G401.6 (cell line): ENCODE results near the gene DHRS1.

Experiments
- FAIRE-seq: peaks from 2 replicates; lab custom pipeline; 2012; peaks lifted over from hg19 to GRCh38; lab: Jason Lieb, UNC

Gene DHRS1

DNA sequence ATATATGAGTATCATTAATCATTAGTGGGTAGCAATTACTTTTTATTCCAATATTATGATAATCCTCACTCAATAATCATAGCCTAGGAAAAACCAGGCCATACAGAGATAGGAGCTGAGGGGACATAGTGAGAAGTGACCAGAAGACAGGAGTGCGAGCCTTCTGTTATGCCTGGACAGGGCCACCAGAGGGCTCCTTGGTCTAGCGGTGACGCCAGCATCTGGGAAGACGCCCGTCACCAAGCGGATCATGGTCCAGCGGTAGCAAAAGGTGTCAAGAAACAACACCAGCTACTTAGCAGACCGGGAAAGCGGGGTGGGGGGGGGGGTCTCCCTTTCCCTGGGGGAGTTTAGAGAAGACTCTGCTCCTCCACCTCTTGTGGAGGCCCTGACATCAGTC is 28.3 kb upstream of the DHRS1 start:
- peak; percentile 34 for FAIRE-seq

DNA sequence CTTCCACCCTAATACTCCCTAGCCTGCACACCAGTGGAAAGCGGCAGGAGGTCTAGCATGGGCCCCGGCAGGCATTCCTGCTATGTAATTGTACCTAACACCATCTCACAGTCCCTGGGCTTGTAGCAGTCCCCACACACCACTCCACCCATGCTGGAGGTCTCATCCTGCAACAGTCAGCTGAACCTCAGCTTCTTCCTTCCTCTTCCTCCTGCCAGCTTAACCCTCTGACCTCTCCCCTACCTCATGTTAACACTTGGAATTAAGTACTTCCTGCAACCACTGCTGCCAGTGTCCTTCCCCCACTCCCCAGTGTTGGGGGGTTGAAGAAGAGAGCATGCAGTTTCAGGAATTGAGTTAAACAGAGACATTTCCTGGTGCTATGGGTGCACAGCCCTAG is 27.7 kb upstream of the DHRS1 start:
- FAIRE-seq, result no peak

DNA sequence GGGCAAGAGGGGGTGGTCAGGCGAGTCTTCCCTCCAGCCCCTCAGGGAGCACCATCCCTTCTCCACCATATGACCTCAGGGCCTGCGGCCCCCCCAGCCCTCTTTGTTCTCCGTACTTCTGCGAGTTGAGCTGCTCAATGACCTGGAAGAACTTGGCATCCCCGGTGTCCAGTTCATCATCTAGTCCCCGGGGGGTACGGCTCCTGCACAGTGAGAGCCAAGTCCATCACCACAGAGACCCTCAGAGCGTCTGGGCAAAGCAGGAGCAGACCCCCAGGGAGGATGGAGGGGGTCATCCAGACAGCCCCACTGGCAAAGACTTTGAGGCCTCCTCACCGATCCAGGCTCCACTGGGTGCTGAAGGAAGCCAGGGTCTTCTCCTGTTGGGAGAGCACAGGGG is 26.4 kb upstream of the DHRS1 start:
- no peak for FAIRE-seq

DNA sequence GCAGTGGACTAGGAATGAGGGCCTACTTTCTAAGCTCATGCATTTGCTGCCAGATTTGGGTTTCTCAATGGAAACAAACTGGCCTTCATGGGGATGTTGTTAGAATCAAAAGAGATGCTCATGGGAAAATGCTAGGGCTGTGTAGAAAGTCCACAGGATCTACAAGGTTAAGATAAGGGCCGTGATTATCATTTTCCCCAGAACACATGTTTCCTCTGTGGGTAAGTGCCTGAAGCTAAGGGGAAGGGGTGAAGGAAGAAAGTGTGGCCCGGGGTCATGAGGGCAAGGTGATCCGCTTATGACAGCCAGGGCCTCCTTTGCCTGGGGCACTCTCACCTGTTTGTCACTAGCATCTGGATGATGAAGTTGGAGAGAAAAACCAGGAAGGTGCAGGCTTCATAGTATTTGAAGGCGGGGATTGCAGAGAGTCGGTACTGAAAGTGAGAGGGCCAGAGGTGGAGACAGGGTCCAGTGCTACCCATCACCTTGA is 25.5 kb upstream of the DHRS1 start:
- FAIRE-seq, result no peak

DNA sequence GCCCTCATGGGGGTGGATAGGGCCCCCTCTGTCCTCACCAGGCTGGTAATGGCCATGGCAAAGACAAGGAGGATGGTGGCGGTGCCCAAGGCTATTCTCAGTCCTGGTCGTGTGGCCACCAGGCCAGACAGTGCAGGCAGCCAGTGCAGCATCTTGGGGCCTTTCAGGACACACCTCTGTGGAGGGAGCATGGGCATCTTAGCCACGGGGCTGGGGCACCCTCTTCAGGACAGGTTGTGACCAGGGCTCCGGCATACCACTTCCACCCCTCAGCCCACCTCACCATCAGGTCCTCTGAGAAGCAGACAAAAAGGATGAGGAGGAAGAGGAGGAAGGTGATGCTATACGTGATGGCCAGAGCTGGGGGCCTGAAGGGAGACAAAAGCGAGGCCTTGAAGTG is 24.4 kb upstream of the DHRS1 start:
- no peak for FAIRE-seq

DNA sequence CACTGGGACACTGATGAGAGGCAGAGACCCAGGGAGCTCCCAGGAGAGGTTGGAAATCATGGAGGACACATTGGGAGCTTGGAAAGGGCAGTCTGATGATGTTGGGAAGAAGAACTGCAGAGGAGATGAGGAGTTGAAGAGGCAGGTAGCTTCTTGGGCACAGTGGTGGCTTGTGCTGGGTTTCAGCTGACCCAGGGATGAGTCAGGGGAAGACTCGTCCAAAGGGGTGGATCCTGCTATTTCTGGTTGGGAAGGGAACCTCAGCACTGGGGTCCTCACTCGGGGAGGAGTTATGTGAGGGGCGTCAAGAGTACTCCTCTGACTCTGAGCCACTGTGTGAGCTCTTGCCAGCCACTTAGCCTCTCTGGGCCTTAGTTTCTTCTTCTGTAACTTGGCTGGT is 23.8 kb upstream of the DHRS1 start:
- no peak for FAIRE-seq

DNA sequence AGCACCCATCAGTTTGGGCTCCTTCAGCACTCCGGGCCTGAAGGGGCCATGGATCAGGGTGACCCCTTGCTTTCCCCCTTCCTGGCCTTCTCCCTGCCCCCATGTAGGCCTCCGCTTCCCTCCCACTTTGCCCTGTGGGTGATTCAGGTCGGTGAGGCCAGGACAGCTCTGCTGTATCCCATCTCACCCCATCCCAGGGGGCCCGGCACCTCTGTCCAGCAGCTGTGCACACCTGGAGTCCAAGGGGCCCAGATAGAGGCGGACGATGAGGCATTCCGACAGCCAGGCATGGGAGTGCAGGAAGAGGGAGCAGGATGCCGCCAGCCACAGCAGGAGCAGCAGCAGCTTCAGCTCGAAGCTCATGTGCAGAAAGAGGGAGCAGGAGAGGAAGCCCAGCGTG is 23.1 kb upstream of the DHRS1 start:
- no peak for FAIRE-seq

DNA sequence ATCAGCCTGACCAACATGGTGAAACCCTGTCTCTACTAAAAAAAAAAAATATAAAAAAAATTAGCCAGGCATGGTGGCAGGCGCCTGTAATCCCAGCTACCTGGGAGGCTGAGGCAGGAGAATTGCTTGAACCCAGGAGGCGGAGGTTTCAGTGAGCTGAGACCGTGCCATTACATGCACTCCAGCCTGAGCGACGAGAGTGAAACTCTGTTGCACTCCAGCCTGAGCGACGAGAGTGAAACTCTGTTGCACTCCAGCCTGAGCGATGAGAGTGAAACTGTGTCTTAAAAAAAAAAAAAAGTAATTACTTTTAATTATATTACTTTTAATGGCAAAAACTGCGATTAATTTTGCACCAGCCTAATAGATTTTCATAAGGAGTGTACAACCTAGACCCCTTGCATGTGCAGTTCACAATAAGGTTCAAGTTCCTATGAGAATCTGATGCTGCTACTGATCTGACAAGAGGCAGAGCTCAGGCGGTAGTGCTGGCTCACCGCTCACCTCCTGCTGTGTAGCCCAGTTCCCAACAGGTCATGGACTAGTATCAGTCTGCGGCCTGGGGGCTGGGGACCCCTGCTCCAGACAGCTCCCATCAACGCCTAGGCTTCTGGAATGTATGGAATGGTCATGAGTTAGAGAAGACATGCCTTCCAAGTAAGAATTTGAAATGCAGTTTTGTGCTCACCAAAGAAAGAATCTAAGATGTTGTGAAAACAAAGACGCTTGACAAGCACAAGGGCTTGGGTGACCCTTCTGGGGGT is 21.8 kb upstream of the DHRS1 start:
- no peak for FAIRE-seq

DNA sequence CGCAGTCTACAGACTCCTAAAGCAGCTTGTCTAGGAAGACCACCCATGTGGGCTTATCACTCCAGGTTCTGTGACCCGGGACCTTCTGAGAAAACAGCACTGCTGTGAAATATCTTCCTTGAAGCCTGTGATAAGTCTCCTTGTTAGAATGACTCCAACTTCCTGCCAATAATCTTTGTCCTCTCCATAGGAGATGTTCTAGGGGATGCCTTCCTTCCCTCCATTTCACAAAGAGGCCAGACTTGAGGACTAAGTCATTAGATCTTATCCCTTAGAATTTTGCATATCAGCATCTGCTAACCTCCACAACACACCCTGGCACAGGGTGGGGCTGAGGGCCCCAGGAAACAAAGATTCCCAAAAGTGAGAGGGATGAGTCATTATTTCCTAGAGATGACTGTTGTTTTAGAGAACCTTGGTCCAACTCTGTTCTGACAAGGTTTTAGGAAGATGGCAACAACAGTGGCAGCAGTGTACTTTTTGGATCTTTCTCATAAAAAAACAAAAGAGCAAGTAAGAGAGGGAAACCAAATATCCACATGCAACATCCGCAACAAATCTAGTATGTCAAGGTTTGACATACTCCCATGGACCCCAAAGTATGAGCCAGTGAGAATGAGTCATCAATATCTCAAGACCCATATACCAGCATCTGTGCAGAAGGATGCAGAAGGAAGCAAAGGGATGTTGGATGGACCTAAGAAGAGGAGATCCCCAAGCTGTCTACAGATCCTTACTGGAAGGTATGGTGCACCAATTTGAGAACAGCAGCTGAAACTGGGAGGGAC is 17.8 kb upstream of the DHRS1 start:
- no peak for FAIRE-seq

DNA sequence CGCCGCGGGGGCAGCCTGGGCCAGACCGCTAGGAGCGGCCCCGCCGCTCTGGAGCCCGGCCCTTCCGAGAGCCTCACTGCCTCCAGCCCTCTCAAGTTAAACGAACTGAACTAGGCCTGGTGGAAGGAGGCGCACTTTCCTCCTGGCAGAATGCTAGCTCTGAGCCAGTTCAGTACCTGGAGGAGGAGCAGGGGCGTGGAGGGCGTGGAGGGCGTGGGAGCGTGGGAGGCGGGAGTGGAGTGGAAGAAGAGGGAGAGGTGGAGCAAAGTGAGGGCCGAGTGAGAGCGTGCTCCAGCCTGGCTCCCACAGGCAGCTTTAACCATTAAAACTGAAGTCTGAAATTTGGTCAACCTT is 17.0 kb upstream of the DHRS1 start:
- FAIRE-seq, result no peak

DNA sequence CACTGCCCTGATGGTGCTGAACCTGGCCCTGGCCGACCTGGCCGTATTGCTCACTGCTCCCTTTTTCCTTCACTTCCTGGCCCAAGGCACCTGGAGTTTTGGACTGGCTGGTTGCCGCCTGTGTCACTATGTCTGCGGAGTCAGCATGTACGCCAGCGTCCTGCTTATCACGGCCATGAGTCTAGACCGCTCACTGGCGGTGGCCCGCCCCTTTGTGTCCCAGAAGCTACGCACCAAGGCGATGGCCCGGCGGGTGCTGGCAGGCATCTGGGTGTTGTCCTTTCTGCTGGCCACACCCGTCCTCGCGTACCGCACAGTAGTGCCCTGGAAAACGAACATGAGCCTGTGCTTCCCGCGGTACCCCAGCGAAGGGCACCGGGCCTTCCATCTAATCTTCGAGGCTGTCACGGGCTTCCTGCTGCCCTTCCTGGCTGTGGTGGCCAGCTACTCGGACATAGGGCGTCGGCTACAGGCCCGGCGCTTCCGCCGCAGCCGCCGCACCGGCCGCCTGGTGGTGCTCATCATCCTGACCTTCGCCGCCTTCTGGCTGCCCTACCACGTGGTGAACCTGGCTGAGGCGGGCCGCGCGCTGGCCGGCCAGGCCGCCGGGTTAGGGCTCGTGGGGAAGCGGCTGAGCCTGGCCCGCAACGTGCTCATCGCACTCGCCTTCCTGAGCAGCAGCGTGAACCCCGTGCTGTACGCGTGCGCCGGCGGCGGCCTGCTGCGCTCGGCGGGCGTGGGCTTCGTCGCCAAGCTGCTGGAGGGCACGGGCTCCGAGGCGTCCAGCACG is 16.4 kb upstream of the DHRS1 start:
- FAIRE-seq, result no peak

DNA sequence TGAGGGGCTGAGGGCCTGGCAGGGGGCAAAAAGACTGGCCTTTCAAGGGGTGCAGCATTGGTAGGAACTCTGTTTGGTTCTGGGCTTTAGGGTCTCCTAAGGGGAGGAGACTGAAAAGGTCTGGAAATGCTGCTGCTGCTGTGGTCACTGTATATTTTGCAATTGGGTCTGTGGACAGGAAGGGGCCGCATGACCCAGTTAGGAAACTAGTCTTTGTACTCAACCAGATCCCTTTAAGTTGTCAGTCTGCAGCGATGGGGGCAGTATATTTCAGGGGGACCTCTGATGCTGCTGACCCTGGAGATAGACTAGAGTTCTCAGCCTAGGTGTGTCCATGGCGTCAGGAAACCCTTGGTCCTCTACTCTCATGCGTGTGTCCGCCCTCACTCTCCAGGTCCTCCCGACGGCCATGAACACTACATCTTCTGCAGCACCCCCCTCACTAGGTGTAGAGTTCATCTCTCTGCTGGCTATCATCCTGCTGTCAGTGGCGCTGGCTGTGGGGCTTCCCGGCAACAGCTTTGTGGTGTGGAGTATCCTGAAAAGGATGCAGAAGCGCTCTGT is 15.7 kb upstream of the DHRS1 start:
- no peak for FAIRE-seq

DNA sequence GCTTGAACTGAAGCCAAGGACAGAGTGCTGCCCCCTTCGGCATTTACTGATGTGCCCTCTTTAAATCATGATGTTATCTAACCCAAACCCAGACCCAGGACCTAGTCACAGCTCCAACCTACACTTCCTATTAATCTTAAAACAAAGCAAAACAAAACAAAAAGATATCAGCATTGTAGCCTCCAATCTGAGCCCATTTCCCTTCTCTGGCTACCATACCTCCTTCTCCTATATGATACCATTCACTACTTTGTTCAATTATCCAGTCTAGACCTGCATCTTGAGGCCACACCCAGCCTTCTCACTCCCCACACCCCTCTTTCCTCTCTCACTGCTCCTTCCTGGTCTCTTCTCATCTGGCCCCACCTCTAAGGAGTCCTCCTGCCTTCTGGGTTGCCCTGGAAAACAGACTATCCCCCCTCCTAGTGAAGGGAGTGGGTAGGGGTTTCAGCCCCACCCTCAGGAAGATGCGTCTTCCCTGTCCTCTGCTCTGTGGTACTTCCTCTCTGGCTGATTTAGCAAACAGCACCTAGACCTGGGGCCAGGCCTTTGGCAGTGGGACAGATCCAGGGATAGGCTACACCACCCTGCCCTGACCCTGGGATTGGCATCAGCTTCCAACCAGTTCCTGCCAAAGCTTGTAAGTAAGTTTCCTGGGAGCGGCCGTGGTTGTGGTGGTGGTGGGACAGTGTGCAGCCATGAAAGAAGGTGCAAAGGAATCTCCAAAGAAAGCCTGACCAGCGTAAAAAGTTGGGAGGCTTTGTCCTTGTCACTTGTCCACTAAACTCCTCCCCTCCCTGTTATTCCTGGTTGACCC is 15.0 kb upstream of the DHRS1 start:
- FAIRE-seq, result no peak

DNA sequence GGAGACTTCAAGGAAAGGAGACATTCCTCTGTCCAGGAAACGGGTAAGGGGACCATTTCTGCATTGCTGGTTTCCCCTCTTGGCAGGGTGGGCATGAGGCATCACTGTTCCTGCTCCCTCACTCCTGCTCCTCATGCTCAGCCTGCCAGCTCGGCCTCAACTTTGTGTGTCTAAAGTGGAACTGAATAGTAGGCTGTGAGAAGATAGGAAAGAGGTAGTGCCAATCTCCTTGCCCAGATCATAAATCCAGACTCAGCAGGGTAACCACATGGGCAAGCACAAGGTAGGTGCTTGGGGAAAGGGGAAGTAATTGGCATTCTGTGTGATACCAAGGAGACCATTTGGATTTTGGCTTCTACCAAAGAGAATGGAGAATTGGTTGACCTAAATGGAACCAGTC is 14.3 kb upstream of the DHRS1 start:
- no peak for FAIRE-seq

DNA sequence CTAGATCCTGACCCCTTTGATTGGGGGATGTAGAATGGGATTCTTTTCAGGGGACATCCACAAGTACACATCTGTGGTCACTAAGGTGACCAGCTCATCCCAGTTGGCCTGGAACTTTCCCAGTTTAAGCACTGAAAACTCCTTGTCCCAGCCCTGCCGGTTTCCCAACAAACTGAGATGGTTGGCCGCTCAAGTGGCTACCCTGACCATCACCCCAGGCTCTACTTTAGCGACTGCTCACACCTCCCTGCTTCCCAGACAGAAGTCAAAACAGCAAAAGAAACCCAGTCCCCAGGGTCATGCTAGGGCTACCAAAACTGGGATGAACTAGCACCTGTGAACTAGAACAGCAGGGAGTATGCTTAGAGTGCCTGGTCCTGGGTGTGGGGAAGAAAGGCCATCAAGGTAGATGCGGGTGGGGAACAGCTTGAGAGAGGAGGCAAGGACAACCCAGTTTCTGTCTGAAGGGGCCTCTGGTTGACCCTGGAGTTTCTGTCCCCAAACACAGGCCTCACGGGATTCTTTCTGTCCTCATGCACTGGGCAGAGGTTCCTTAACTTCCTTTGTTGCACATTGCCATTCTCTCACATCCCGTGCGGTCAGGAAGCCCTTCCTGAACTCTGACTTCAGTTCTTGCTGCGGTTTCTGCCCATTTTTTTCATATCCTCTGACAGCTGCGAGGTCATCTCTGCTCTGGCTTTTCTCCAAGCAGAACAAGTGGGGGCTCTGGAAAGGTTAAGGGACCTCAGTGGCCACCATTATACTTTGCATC is 13.3 kb upstream of the DHRS1 start:
- FAIRE-seq, result no peak

DNA sequence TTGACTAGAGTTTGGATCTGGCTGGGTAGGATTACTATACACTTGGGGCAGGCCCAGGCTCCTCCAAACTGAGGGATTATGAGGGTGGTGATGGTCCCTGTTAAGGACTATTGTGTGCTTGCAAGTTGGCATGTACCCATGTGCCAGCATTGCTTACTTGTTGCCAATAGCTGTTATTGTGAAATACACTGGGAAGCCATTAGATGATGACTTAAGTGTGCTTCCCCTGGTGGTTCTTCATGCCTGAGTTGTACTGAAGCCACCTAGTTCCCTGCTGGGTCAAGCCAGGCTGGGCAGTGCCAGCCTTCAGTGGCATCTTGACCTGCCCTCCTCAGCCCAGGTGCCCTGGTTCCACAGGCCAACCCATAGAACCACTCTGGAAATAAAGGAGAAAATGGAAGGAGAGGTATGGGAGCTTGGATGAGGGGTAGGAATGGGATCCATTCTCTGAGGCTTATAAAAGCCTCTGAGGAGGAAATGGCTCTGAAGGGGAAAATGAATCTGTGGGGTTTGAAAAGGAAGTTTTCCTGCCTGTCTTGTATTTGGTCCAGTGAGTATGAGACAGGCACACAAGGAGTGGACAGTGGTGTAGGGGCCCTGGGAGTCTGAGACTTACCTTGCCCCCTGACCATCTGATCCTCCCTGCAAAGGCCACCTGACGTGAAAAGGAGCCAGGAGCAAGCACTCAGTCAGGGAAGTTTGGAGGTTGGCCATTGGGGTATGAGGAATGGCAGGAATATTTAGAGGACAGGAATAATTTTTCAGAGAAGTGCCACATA is 12.4 kb upstream of the DHRS1 start:
- no peak for FAIRE-seq

DNA sequence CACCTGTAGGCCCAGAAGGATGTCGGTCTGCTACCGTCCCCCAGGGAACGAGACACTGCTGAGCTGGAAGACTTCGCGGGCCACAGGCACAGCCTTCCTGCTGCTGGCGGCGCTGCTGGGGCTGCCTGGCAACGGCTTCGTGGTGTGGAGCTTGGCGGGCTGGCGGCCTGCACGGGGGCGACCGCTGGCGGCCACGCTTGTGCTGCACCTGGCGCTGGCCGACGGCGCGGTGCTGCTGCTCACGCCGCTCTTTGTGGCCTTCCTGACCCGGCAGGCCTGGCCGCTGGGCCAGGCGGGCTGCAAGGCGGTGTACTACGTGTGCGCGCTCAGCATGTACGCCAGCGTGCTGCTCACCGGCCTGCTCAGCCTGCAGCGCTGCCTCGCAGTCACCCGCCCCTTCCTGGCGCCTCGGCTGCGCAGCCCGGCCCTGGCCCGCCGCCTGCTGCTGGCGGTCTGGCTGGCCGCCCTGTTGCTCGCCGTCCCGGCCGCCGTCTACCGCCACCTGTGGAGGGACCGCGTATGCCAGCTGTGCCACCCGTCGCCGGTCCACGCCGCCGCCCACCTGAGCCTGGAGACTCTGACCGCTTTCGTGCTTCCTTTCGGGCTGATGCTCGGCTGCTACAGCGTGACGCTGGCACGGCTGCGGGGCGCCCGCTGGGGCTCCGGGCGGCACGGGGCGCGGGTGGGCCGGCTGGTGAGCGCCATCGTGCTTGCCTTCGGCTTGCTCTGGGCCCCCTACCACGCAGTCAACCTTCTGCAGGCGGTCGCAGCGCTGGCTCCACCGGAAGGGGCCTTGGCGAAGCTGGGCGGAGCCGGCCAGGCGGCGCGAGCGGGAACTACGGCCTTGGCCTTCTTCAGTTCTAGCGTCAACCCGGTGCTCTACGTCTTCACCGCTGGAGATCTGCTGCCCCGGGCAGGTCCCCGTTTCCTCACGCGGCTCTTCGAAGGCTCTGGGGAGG is 11.3 kb upstream of the DHRS1 start, which contains the start of gene LTB4R:
Gene LTB4R (plus strand): TSS at position 857 of the 959 bp plus-strand sequence. CDS start 4,150 bp downstream, outside the sequence.
- no peak for FAIRE-seq

DNA sequence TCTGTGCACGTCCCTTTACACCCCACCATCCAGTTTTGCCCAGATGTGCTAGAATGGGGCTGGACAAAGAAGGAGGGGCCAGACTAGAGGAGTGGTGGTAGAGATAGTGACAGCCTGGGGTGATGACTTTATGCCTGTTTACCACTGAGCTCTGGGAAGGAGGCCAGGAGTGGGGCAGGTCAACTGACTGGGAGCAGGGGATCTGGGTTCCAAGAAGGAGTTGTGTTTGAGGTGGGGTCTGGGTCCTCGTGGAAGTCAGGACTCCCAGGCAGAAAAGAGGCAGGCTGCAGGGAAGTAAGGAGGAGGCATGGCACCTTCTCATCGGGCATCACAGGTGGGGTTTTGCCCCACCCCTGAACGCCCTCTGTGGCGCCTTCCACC is 10.7 kb upstream of the DHRS1 start:
- no peak for FAIRE-seq
